ENCODE data around the gene COL18A1. TPM values are rescaled to one million over a fixed set of nuclear protein-coding genes. Genes with fewer than 3 reads are reported as not detected.
"Not testable (repeated sequence)": the region's sequence is repeated elsewhere in the genome, so short reads cannot be mapped to it uniquely, and the experiment has no call there.

Gene COL18A1
- total RNA-seq, 4 donors from 2014 or later, result 18.6 to 85.0 (median 33.0) TPM

- no peak for DNase-seq
These were observed 29.1 kb downstream of the COL18A1 start for GRCh38 chr21:45433911-45434644.

DNA sequence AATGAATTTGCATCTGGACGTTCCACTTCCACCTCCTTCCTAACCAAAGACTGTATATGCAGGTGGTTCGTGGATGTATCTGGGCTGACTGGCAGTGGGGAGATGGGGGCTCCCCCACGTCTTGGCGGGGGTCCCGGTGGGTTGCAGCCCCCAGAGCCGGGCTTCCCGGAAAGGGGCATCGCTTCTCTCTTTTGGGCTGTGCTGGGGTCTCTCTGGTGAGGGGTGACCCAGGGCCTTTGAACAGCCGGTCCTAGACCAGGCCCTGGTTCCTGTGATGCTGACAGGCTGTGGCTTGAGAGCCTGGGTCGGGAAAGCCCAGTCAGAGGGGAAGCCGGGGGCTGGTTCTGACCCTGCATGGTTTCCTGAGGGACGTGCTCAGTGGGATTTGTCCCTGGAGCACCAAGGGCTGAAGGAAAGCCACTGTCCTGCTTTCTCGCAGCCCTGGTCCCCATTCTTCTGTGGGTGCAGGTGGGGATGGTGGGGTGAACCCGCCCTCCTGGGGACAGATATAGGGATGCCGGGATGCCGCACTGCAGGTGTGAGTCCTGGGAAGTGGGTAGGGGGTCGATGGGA lies 29.8 kb downstream of the COL18A1 start:
- no peak overlapping the region for H3K27ac ChIP-seq
- no peaks in the 10 kb centered on the region for H3K36me3 ChIP-seq
- peaks cover 0 to 23% (median 4%) of the 10 kb centered on the region in 4 donors for H3K4me1 ChIP-seq
- TF ChIP-seq POLR2A (IDR thresholded peaks at IDR 0.05), result no peak
- TF ChIP-seq CTCF (IDR thresholded peaks at IDR 0.05), result no peak
- no peaks in the 10 kb centered on the region for H3K27me3 ChIP-seq
- H3K9me3 ChIP-seq, result no peaks in the 10 kb centered on the region
- DNase-seq, result no peak
- no peak overlapping the region for H3K4me3 ChIP-seq

More at GRCh38 chr21:45433911-45434644, 29.1 kb downstream of the COL18A1 start:
- H3K27ac ChIP-seq, result peak overlapping the region in 1 of 4 donors; percentile 60
- H3K27me3 ChIP-seq, result no peaks in the 10 kb centered on the region
- TF ChIP-seq CTCF (IDR thresholded peaks at IDR 0.05) (no peak), POLR2A (IDR thresholded peaks at IDR 0.05) (no peak)
- H3K4me3 ChIP-seq, result no peak overlapping the region
- peaks cover 0 to 18% (median 1%) of the 10 kb centered on the region in 4 donors for H3K4me1 ChIP-seq
- no peaks in the 10 kb centered on the region for H3K9me3 ChIP-seq
- H3K36me3 ChIP-seq, result no peaks in the 10 kb centered on the region

DNA sequence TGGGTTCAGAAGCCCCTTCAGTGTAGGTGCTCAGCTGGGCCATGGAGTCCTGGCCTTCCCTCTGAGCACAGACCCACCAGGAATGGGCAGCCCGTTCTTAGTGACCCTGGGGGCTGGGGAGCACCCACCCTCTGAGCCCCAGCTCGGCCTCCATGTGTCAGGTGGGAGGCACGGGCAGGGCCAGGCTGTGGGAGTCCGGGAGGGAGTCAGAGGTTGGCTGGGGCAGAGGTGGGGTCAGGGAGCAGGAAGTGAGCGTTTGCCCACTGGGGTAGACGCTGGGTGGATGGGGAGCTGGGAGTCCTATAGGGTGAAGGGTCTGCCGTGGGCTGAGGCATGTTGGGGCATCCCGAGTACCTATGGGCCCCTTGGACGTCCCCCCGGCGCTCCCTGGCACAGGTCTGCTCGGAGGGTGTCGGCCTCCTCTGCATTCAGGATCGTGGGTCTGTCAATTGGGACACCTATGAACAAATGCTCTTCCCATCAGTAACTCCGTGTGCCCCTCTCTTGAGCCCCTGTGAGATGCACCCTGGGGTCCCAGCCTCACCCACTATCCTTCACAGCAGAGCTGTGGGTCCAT lies 30.5 kb downstream of the COL18A1 start:
- TF ChIP-seq CTCF (IDR thresholded peaks at IDR 0.05), result no peak
- no peak for TF ChIP-seq POLR2A (IDR thresholded peaks at IDR 0.05)
- H3K27me3 ChIP-seq, result no peaks in the 10 kb centered on the region

DNA sequence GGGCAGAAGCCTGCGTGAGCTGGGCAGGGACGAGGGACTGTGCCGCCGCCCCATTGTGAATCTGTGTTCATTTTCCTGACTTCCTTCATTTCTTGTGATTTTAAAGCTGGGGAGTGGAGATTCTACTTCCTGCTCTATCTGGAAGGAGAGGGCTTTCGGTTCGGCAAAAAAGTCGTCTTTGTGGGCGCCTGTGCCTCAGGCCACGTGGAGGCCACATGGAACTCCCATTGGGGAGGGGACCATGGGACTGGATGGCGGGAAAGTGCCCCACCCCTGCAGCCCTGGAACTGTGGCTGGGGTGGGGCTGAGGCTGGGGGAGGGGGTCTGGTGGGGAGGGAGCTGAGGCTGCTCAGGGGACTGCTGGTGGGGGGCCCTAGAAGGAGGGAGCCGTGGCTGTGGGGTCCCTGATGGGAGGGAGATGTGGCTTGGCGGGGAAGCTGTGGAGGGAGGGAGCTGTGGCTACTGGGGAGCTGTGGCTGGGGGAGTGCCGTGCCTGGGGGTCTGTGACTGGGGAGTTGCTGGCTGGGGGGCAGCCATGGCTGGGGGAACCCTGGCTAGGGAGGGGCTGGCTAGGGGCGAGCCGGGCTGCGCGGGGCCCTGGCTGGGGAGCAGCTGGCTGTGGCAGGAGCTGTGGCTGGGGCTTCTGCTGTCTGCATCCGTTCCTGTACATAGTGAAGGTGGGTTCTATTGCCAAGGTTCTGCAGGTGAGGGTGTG lies 31.5 kb downstream of the COL18A1 start:
- TF ChIP-seq POLR2A (IDR thresholded peaks at IDR 0.05), result no peak
- TF ChIP-seq CTCF (IDR thresholded peaks at IDR 0.05), result no peak
- H3K36me3 ChIP-seq, result no peaks in the 10 kb centered on the region
- H3K4me3 ChIP-seq, result no peak overlapping the region
- H3K27me3 ChIP-seq, result no peaks in the 10 kb centered on the region
- no peak for DNase-seq
- no peaks in the 10 kb centered on the region for H3K9me3 ChIP-seq
- H3K4me1 ChIP-seq, result peaks cover 0 to 23% (median 4%) of the 10 kb centered on the region in 4 donors
- peak overlapping the region in 1 of 4 donors; percentile 14 for H3K27ac ChIP-seq

More for the DNA sequence above, 30.5 kb downstream of the COL18A1 start:
- H3K36me3 ChIP-seq, result no peaks in the 10 kb centered on the region
- no peaks in the 10 kb centered on the region for H3K9me3 ChIP-seq
- H3K27ac ChIP-seq, result peak overlapping the region in 1 of 4 donors; percentile 14
- peaks cover 0 to 23% (median 4%) of the 10 kb centered on the region in 4 donors for H3K4me1 ChIP-seq
- no peak overlapping the region for H3K4me3 ChIP-seq
- DNase-seq, result no peak

DNA sequence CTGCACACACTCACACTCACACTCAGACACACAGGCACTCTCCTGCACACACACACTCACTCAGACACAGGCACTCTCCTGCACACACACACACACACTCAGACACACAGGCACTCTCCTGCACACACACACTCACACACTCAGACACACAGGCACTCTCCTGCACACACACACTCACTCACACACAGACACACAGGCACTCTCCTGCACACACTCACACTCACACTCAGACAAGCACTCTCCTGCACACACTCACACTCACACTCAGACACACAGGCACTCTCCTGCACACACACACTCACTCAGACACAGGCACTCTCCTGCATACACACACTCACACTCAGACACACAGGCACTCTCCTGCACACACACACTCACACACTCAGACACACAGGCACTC lies 32.9 kb downstream of the COL18A1 start:
- peaks cover 0 to 14% (median 4%) of the 10 kb centered on the region in 4 donors for H3K4me1 ChIP-seq
- not testable (repeated sequence) for H3K9me3 ChIP-seq, DNase-seq, H3K36me3 ChIP-seq, H3K4me3 ChIP-seq, H3K27me3 ChIP-seq, H3K27ac ChIP-seq
